Occipital lobe (tissue), 2 donors: Measurements from ENCODE around the gene MED13L. TPM values are rescaled to one million over a fixed set of nuclear protein-coding genes. Genes with fewer than 3 reads are reported as not detected.
A peak's percentile ranks its signal among the peaks of the same experiment; 100 is the strongest.

ENCODE experiments used
- DNase-seq: peaks from one replicate; lab custom pipeline; 2025; lab: John Stamatoyannopoulos, UW
- total RNA-seq: library from RNA; depleted of rRNA; stranded (reverse); fragments of >200 nt; gene quantifications from one replicate; pipeline ENCODE4 v1.2.3, GENCODE V29; 2014

The MED13L gene
- total RNA-seq: 389 TPM

- DNase-seq: peak; percentile 89
Observed at GRCh38 chr12:116277467-116278278, at the start of gene MED13L. Gene MED13L, minus strand, starts transcription at chr12:116277693. Its CDS starts 562 bp downstream, at chr12:116277131.

GRCh38 chr12:116325336-116325664, 47.8 kb upstream of the MED13L start:
- no peak for DNase-seq

DNA sequence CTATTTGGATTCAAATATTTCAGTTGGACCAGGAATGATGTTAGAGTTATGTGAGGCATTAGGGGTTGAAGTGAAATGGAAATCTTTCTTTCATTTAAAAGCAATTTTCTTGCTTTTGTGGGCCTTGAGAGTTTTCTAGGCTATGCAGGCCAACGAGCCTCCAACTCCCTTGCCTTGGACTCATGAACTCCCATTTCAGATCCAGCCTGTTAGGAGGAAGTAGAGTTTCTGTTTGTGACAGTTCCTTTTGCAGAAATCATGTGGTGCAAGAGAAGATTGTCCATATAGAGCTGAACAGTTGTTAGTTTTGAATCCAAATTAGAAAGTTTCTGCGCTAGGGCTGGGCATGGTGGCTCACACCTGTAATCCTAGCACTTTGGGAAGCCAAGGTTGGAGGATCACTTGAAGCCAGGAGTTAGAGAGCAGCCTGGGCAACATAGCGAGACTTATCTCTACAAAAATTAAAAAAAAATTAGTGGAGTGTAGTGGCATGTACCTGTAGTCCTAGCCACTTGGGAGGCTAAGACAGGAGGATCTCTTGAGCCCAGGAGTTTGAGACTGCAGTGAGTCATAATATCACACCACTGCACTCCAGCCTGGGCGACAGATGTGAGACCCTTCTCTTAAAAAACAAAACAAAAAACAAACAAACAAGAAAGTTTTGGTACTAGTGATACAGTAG, 47.3 kb upstream of the MED13L start:
- DNase-seq: no peak

DNA sequence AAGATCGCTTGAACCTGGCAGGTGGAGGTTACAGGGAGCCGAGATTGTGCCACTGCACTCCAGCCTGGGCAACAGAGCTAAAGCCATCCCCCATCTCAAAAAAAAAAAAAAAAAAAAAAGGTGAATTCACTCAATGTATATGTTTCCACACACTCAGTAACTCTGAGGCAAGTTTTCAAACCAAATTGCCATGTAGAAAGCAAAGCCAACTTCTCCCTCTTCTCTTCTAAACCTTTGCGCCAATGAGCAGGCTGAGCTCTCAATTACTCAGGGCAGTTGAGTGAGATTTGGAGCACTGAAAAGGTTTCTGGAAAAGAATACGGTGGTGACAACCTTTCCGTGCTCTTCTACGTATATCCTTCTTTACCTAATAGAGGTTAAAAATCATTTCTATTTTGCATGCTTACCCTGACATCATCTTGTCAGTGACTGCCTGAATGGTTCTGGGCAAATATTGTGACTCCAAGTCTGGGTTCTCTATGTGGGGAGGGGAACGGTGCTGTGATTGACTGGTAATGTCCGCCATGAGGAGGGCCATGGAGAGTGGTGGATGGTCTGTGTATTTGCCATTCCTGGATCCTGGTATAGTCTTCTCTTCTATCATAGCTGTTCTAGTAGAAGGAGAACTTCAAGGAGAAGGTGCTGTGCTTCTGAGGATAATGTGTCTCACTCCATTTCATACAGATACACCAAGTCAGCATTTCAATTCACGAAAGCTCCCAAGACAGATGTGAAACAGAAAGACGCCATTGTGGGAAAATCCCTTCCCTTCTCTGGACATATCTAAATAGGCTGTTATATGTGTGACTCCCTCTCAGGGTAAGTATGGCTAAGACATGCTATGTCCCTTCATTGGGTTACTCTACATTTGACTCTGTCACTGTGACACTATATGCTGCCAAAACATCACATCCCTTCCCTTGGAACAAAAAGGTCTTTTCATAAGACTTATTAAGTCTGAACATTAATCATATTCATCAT, 46.2 kb upstream of the MED13L start:
- DNase-seq: no peak

DNA sequence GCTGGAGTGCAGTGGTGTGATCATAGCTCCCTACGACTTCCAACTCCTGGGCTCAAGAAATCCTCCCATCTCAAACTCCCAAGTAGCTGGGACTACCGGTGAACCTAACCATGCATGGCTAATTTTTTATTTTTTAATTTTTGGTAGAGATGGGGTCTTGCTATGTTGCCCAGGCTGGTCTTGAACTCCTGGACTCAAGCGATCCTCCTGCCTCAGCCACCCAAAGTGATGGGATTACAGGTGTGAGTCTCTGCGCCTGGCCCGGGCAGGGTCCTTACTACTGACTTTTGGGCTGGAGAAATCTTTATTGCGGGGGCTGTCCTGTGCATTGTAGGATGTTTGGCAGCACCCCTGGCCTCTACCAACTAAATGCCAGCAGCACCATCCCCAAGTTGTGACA, 44.4 kb upstream of the MED13L start:
- DNase-seq: no peak

DNA sequence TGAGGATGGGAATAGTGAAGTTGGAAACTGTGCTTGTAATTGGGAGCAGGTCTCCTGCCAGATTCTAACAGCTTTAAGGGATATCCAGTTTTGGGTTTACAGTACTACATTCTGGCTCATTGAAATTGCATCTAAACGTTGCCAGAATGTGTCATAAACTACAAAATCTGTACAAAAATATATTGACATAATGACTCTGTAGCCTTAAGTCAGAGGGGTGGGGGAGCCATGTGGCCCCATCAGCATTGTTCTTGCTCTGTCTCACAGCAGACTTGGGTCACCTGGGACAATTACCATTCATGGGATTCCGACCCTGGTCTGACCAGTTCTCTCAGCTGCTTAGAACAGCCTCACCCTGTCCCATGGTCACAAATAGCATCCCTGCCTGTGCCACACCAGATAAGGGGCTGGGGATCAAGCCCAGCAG, 43.3 kb upstream of the MED13L start:
- DNase-seq: no peak

GRCh38 chr12:116319898-116320621, 42.6 kb upstream of the MED13L start:
- no peak for DNase-seq

DNA sequence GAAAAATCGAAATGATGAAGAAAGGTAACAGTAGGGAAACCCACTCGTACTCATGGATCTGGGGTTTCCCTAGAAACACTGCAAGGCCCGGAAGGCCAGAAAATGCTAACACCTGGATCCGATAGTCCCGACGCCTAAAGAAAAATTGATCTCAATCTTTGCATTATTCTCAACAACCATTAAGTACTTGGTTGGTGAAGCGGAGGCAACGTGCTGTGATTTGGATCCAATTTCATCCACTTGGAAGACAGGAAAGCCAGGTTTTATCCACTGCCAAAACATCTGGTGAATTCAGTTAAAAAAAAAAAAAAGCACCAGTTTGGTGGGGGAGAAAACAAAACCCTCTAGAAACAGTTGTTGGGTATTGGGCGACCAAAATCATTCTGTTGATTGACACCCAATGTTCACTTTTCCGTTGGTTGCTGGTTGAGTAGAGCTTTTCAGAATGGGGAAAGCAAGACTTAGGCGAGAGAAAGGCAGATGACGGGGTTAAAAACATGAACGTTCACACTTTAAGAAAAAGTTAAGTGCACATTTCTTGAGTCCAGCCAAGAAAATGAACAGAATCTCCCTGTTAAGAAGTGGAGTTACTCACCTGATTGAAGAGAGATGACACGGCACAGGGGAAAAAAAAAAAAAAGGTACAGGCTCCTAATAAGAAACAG, 41.9 kb upstream of the MED13L start:
- no peak for DNase-seq

DNA sequence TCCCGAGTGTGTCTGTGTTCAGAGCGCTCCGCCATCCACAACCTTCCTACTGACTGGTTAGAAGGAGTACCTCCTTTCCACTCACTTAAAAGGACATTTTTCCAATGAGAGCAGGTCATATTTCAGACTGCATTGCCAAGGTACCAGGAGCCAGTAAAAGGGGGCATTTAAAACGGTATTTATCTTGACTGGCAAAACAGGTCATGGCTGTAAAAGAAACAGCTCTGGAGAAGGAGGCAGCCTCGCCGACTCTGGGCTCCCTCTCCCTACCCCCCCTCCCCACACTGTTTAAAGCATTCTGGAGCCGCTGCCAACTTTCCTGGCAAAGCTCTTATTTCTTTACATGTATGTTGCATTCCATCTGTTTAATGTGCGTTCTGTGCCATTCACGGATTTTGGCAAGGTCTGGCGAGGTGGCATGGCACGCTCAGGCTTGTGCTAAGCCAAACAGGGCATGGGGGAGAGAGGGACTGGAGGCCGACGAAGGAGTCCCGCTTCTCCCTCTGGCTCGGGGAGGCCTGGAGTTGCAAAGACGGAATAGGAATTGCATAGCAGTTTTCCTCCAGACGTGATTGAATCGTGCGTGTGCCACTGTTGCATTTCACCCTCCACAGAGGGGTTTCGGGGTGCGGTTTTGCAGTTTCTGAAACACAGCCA, 41.2 kb upstream of the MED13L start:
- DNase-seq: no peak

GRCh38 chr12:116317986-116318575, 40.6 kb upstream of the MED13L start:
- DNase-seq: no peak

DNA sequence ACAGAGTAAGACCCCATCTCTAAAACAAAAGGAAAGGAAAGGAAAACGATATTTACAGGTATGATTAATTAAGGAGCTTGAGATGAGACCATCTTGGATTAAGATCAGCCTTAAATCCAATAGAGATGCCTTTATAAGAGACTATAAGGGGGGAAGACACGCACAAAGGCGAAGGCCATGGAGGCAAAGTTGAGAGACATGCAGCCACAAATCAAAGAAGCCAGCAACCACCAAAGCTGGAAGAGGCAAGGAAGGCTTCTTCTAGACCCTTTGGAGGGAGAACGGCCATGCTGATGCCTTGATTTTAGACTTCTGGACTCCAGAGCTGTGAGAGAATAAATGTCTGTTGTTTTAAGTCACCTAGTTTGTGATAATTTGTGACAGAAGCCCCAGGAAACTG, 39.6 kb upstream of the MED13L start:
- DNase-seq: no peak

- no peak for DNase-seq
Observed at GRCh38 chr12:116314477-116314876, 37.0 kb upstream of the MED13L start.

- no peak for DNase-seq
Observed at GRCh38 chr12:116313194-116313927, 35.9 kb upstream of the MED13L start.

GRCh38 chr12:116310082-116310481, 32.6 kb upstream of the MED13L start:
- no peak for DNase-seq

DNA sequence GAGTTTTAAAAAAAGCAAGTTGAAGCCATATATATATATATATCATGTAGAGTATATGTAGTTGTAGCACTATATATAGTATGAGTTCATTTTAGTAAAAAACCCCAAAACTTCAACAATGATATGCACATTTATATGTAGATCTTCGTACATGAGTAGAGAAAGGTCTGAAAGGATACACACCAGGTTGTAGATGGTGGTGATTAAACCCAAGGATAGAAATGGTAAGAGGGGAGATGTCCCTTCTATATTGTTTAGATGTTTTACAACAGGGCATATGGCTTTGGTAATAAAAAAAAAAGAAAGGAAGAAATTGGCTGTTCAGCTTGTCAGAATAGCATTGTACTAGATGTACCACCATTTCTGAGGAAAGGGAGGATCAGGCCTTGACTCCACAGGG, 31.9 kb upstream of the MED13L start:
- DNase-seq: no peak

DNA sequence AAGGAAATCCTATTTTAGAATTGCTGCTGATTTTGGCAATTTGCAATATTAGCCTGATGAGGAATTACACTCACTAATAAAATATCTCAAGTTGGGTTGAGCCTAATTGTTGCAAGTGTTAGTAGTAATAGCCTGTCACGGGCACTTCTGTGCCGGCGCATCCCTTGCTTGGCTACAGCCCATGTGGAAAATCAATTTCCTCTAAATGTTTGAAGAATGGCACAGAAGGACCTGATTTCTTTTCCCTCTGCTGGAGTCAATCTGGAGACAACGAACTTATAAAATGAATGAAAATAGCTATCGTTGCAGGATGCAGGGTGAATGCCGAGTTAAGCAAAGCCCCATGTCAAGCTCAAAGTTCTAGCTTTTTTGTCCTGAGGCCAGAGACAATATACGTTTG, 31.2 kb upstream of the MED13L start:
- no peak for DNase-seq

GRCh38 chr12:116306968-116307367, 29.5 kb upstream of the MED13L start:
- no peak for DNase-seq

DNA sequence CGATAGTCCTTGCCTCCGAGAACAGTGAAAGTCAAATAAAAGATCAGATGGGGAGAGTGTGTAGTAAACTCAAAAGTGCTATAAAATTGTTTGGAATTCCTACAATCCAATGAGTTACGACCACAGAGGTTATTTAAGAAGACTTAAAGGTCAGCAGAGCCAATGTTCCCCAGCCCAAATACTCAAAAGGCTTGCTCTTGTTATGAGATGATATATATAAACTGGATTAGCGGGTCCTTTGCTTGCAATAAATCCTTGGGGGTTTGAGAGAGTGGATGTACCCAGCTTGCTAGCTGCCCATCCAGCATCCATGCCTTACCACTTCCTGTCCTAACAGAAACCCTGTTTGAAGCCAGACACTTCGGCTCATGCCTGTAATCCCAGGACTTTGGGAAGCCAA, 29.0 kb upstream of the MED13L start:
- DNase-seq: no peak

DNA sequence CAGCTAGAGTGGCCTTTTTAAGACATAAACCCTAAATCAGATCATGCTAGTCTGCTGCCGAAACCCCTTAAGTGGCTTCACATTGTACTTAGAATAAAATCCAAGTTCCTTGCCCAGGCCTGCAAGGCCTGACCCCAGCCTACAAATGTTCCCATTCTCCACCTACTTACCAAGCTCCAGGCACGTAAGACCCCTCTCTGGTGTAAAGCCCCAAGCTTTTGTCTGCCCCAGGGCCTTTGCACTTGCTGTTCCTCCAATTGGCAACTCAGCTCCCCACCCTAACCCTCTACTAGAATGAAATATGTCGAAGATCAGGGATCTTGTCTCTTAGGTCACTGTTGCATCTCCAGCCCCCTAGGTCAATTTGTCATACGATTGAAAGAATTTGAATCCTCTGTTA, 27.1 kb upstream of the MED13L start:
- DNase-seq: no peak
